ENCODE results near the gene AVPR1B. TPM values are rescaled to one million over a fixed set of nuclear protein-coding genes. Genes with fewer than 3 reads are reported as not detected.

Gene AVPR1B
- total RNA-seq, 2 experiments from 2014 or later = not detected

DNA sequence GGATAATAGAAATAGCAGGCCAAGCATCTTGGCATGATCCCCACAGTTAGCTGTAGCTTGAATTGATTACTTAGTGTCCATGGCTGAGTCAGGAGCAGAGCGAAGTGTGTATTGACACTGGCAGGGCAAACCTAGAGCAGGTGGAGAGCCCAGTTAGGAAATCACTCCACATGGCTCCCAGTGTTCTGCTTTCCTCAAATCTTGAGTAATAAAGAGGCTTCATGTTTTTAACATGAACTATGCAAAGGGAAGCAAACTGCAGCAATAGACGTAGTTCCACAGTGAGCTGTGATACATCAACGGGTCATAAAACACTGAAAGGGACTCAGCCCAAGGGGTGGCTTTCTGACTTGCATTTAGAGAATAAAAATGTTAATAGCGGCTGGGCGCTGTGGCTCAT lies 35.3 kb downstream of the AVPR1B start:
- CTCF ChIA-PET = interaction anchor here (3.3 kb wide), 1 partner anchor 24 kb away, joined by 13 read pairs; no protein-coding TSS in a partner anchor

DNA sequence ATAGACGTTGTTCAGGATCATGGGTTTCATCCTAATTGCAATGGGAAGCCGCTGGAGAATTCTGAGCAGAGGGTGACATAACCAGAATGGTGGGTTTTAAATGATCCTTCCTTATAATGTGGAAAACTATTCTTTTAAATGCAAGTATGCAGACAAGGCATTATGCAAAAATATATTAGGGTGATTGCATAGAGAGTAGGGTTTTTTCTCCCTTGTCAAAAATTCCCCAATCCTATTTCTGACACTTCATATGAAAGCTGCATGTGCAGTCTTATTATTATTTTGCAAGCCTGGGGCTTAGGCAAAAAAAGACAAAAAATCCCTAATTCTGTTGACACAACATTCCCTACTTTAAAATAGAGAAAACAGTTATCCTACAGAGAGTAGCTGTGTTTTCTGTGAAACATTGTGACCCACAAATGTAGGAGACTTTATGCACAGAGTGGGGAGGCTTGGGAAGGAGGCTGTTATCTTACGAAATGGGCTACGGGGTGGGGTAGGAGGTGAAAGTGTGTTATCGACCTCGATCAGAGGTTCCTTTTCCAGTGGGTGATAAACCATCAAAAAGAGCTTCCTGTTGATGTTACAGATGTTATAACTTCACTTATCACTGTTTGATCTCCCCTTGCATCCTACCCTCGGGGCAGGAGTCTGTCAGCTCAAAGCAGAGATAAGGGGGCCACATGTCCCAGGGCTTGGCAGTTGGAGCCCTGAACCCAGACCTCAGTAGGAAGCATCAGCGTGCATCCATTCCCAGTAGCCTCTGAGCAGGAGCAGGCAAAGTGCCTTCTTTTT lies 37.0 kb downstream of the AVPR1B start:
- H3K27ac Mint-ChIP-seq = no peak overlapping the region
- TF ChIP-seq, protein P1, sequence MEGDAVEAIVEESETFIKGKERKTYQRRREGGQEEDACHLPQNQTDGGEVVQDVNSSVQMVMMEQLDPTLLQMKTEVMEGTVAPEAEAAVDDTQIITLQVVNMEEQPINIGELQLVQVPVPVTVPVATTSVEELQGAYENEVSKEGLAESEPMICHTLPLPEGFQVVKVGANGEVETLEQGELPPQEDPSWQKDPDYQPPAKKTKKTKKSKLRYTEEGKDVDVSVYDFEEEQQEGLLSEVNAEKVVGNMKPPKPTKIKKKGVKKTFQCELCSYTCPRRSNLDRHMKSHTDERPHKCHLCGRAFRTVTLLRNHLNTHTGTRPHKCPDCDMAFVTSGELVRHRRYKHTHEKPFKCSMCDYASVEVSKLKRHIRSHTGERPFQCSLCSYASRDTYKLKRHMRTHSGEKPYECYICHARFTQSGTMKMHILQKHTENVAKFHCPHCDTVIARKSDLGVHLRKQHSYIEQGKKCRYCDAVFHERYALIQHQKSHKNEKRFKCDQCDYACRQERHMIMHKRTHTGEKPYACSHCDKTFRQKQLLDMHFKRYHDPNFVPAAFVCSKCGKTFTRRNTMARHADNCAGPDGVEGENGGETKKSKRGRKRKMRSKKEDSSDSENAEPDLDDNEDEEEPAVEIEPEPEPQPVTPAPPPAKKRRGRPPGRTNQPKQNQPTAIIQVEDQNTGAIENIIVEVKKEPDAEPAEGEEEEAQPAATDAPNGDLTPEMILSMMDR (IDR thresholded peaks at IDR 0.05) = no peak
- no peaks in the 10 kb centered on the region for H3K36me3 Mint-ChIP-seq (ENCODE audit: low read depth)
- H3K4me3 Mint-ChIP-seq = no peak overlapping the region
- H3K27me3 Mint-ChIP-seq = peaks cover 4% of the 10 kb centered on the region
- intact Hi-C loops (cut with micrococcal nuclease) = no loop called here
- POLR2A ChIA-PET = interaction anchor here (0.9 to 1.1 kb wide), 2 partner anchors 30 to 32 kb away, joined by 3 read pairs; no protein-coding TSS in a partner anchor
- CTCF ChIA-PET = interaction anchor here (0.7 to 3.3 kb wide), 6 partner anchors 12 to 51 kb away, joined by 3 to 13 read pairs (median 4); no protein-coding TSS in a partner anchor
- H3K9me3 Mint-ChIP-seq = no peaks in the 10 kb centered on the region
- DNase-seq = no peak
- H3K4me1 Mint-ChIP-seq (ENCODE audit: low read depth) = peaks cover 10% of the 10 kb centered on the region
- ATAC-seq = no peak

More for the DNA sequence above, 35.3 kb downstream of the AVPR1B start:
- POLR2A ChIA-PET = no interaction called here
- intact Hi-C loops (cut with micrococcal nuclease) = no loop called here
- Mint-ChIP-seq H3K4me3 (no peak overlapping the region), H3K36me3 (ENCODE audit: low read depth) (no peaks in the 10 kb centered on the region), H3K27ac (no peak overlapping the region), H3K4me1 (ENCODE audit: low read depth) (peaks cover 10% of the 10 kb centered on the region), H3K27me3 (peaks cover 4% of the 10 kb centered on the region), H3K9me3 (no peaks in the 10 kb centered on the region)
- DNase-seq (no peak), ATAC-seq (no peak)
- TF ChIP-seq, protein P1 (IDR thresholded peaks at IDR 0.05) = no peak

DNA sequence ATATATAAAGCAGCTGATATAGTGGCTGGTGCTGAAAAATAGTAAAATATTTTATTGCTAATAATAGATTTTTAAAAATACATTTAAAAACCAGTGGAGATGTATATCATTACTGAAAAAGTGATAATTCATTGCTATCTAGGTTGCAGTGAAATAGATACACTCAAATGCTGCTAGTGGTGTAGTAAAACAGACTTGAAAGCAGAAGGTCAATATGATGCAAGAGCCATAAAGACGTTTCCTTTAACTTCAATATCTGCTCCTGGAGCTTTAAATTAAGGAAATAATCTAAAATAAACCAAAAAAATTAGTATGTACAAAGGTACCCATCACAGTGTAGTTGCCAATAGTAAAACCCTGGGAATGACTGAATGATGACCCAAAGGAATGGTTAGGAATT lies 38.1 kb downstream of the AVPR1B start:
- intact Hi-C loops (cut with micrococcal nuclease) = no loop called here

DNA sequence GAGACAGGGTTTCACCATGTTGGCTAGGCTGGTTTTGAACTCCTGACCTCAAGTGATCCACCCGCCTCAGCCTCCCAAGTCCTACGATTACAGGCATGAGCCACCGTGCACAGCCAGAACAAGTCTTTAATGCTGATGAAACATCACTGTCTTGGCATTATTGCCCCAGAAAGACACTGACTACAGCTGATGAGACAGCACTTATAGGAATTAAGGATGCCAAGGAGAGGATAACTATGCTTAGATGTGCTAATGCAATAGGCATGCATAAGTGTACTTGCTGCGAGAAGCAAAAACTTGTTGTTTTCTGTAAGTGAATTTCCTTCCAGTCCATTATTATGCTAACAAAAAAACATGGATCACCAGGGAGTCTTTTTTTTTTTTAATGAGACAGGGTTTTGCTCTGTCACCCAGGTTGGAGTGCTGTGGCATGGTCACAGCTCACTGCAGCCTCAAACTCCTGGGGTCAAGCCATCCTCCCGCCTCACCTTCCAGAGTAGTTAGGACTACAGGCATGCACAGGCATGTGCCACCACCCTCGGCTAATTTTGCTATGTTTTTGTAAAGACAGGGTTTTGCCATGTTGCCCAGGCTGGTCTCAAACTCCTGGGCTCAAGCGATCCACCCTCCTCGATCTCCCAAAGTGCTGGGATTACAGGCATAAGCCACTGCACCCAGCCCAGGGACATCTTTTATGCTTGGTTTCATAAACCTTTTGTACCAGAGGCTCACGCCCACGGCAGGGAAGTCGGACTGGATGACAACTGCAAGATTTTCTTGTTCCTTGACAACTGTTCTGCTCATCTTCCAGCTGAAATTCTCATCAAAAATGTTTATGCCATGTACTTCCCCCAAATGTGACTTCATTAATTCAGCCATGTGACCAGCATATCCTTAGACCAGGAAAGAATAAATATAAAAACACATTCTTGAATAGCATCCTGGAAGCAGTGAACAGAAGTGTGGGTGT lies 41.1 kb downstream of the AVPR1B start:
- POLR2A ChIA-PET = no interaction called here

More for the DNA sequence above, 38.1 kb downstream of the AVPR1B start:
- no peak overlapping the region for H3K4me3 Mint-ChIP-seq
- TF ChIP-seq, protein P1 (IDR thresholded peaks at IDR 0.05) = no peak
- CTCF ChIA-PET = interaction anchor here (1.0 kb wide), 1 partner anchor 24 kb away, joined by 3 read pairs; no protein-coding TSS in a partner anchor
- no peaks in the 10 kb centered on the region for H3K36me3 Mint-ChIP-seq (ENCODE audit: low read depth)
- DNase-seq (no peak), ATAC-seq (no peak)
- H3K9me3 Mint-ChIP-seq = no peaks in the 10 kb centered on the region
- POLR2A ChIA-PET = no interaction called here
- H3K27ac Mint-ChIP-seq = no peak overlapping the region
- H3K4me1 Mint-ChIP-seq (ENCODE audit: low read depth) = peaks cover 10% of the 10 kb centered on the region
- peaks cover 8% of the 10 kb centered on the region for H3K27me3 Mint-ChIP-seq

More for the DNA sequence above, 41.1 kb downstream of the AVPR1B start:
- Mint-ChIP-seq H3K27me3 (peaks cover 8% of the 10 kb centered on the region), H3K27ac (no peak overlapping the region), H3K4me3 (no peak overlapping the region), H3K36me3 (ENCODE audit: low read depth) (no peaks in the 10 kb centered on the region), H3K4me1 (ENCODE audit: low read depth) (peaks cover 10% of the 10 kb centered on the region), H3K9me3 (no peaks in the 10 kb centered on the region)
- intact Hi-C loops (cut with micrococcal nuclease) = no loop called here
- DNase-seq (no peak), ATAC-seq (no peak)
- CTCF ChIA-PET = interaction anchor here (1.0 to 1.2 kb wide), 2 partner anchors 30 to 99 kb away, joined by 3 read pairs; no protein-coding TSS in a partner anchor
- TF ChIP-seq, protein P1 (IDR thresholded peaks at IDR 0.05) = no peak
